Vagina (tissue), 2 donors: ENCODE measurements around the gene HLA-DQA2. TPM values are rescaled to one million over a fixed set of nuclear protein-coding genes. Genes with fewer than 3 reads are reported as not detected.
"Not testable (repeated sequence)": the region's sequence is repeated elsewhere in the genome, so short reads cannot be mapped to it uniquely, and the experiment has no call there.

Experiments used
- DNase-seq, 2 donors: peaks; one replicate each; pipeline ENCODE4 v3.0.0-alpha.2; 2017; ENCODE audit errors: extremely low spot score in 2 of 2
- H3K27ac ChIP-seq: fragments of 200-600 bp; sonication (generic); one replicate; pipeline ENCODE4 v1.5.1; 2019
- H3K27me3 ChIP-seq: fragments of 200-600 bp; sonication (generic); one replicate; pipeline ENCODE4 v1.5.1; 2019
- H3K36me3 ChIP-seq, 2 donors: fragments of 200-600 bp; sonication (generic); one replicate each; pipeline ENCODE4 v1.5.1; 2017 to 2019
- H3K4me1 ChIP-seq: fragments of 200-600 bp; sonication (generic); one replicate; pipeline ENCODE4 v1.5.1; 2019
- H3K4me3 ChIP-seq, 2 donors: fragments of 200-600 bp; sonication (generic); 1 replicate in 1 of 2; 2 replicates in 1 of 2; pipeline ENCODE4 v1.5.1; 2016 to 2019
- H3K9me3 ChIP-seq: fragments of 200-600 bp; sonication (generic); one replicate; pipeline ENCODE4 v1.5.1; 2019
- CTCF ChIP-seq, 3 experiments: fragments of 450-650 bp in 2 of 3; fragments of 200-600 bp in 1 of 3; sonication (generic) in 1 of 3; IDR thresholded peaks; one replicate each; pipeline ENCODE4 v1.5.1; 2017 to 2019; ENCODE audit warnings: antibody characterized with exemption in 3 of 3, mild to moderate bottlenecking in 2 of 3, moderate library complexity in 2 of 3
- POLR2A ChIP-seq, 2 donors: fragments of 450-650 bp; IDR thresholded peaks; one replicate each; pipeline ENCODE4 v1.6.1; 2017; ENCODE audit warnings: antibody characterized with exemption in 2 of 2, mild to moderate bottlenecking in 2 of 2, moderate library complexity in 2 of 2
- POLR2AphosphoS5 ChIP-seq, 2 donors: sonication (generic); formaldehyde crosslinking; IDR thresholded peaks; one replicate each; pipeline ENCODE4 v1.9.0; 2017; ENCODE audit warnings: antibody characterized with exemption in 2 of 2, mild to moderate bottlenecking in 2 of 2, low read depth in 1 of 2; ENCODE audit not compliant: insufficient read depth in 1 of 2
- intact Hi-C: fragments of 100-400 bp; cut with DNase I; formaldehyde crosslinking; loops from one replicate; pipeline ENCODE4 v1.15.1; 2023
- total RNA-seq: library from RNA; depleted of rRNA; stranded (reverse); fragments of >200 nt; gene quantifications from one replicate; pipeline ENCODE4 v1.2.3, GENCODE V29; 2016

Gene HLA-DQA2
- total RNA-seq, 1 donor from 2014 or later, result 2.2 TPM

- intact Hi-C loops, result no loop called here
- Histone ChIP-seq H3K9me3 (no peaks in the 10 kb centered on the region), H3K27ac (no peak overlapping the region), H3K27me3 (no peaks in the 10 kb centered on the region), H3K4me1 (no peaks in the 10 kb centered on the region), H3K4me3 (no peak overlapping the region), H3K36me3 (no peaks in the 10 kb centered on the region)
- no peak for DNase-seq
- TF ChIP-seq POLR2AphosphoS5 (IDR thresholded peaks at IDR 0.05; ENCODE audit: insufficient read depth in 1 of 2, low read depth in 1 of 2) (no peak), CTCF (IDR thresholded peaks at IDR 0.05) (no peak), POLR2A (IDR thresholded peaks at IDR 0.05) (no peak)
Observed at GRCh38 chr6:32742374-32742773, 1.2 kb downstream of the HLA-DQA2 start.

- no peaks in the 10 kb centered on the region for H3K27me3 ChIP-seq
- intact Hi-C loops, result no loop called here
- no peaks in the 10 kb centered on the region for H3K9me3 ChIP-seq
- no peak for DNase-seq
- no peaks in the 10 kb centered on the region for H3K36me3 ChIP-seq
- no peak overlapping the region for H3K4me3 ChIP-seq
- no peaks in the 10 kb centered on the region for H3K4me1 ChIP-seq
- TF ChIP-seq POLR2A (IDR thresholded peaks at IDR 0.05) (no peak), POLR2AphosphoS5 (IDR thresholded peaks at IDR 0.05; ENCODE audit: insufficient read depth in 1 of 2, low read depth in 1 of 2) (no peak), CTCF (IDR thresholded peaks at IDR 0.05) (no peak)
- H3K27ac ChIP-seq, result no peak overlapping the region
Observed at GRCh38 chr6:32744776-32745175, 3.6 kb downstream of the HLA-DQA2 start.

GRCh38 chr6:32745649-32746048 lies 4.5 kb downstream of the HLA-DQA2 start:
- DNase-seq, H3K4me3 ChIP-seq, H3K4me1 ChIP-seq, H3K36me3 ChIP-seq, H3K27ac ChIP-seq, intact Hi-C loops, H3K9me3 ChIP-seq, H3K27me3 ChIP-seq: not testable (repeated sequence)

- Histone ChIP-seq H3K27ac (no peak overlapping the region), H3K4me3 (no peak overlapping the region), H3K4me1 (no peaks in the 10 kb centered on the region), H3K27me3 (no peaks in the 10 kb centered on the region), H3K9me3 (no peaks in the 10 kb centered on the region), H3K36me3 (no peaks in the 10 kb centered on the region)
- DNase-seq, result no peak
- intact Hi-C loops, result no loop called here
- TF ChIP-seq CTCF (IDR thresholded peaks at IDR 0.05) (no peak), POLR2AphosphoS5 (IDR thresholded peaks at IDR 0.05; ENCODE audit: insufficient read depth in 1 of 2, low read depth in 1 of 2) (no peak), POLR2A (IDR thresholded peaks at IDR 0.05) (no peak)
Observed at GRCh38 chr6:32752580-32752979, 11.4 kb downstream of the HLA-DQA2 start.

GRCh38 chr6:32759669-32760068 lies 18.5 kb downstream of the HLA-DQA2 start:
- no peak overlapping the region for H3K27ac ChIP-seq
- H3K9me3 ChIP-seq, result no peaks in the 10 kb centered on the region
- no peaks in the 10 kb centered on the region for H3K36me3 ChIP-seq
- no peak for TF ChIP-seq CTCF (IDR thresholded peaks at IDR 0.05)
- TF ChIP-seq POLR2AphosphoS5 (IDR thresholded peaks at IDR 0.05; ENCODE audit: insufficient read depth in 1 of 2, low read depth in 1 of 2), result no peak
- TF ChIP-seq POLR2A (IDR thresholded peaks at IDR 0.05), result no peak
- no peak overlapping the region for H3K4me3 ChIP-seq
- intact Hi-C loops, result no loop called here
- H3K27me3 ChIP-seq, result no peaks in the 10 kb centered on the region
- no peak for DNase-seq
- no peaks in the 10 kb centered on the region for H3K4me1 ChIP-seq

- Histone ChIP-seq H3K27me3 (no peaks in the 10 kb centered on the region), H3K27ac (no peak overlapping the region), H3K4me3 (no peak overlapping the region), H3K36me3 (no peaks in the 10 kb centered on the region), H3K4me1 (no peaks in the 10 kb centered on the region), H3K9me3 (no peaks in the 10 kb centered on the region)
- no peak for DNase-seq
- TF ChIP-seq POLR2A (IDR thresholded peaks at IDR 0.05), result no peak
- TF ChIP-seq POLR2AphosphoS5 (IDR thresholded peaks at IDR 0.05; ENCODE audit: insufficient read depth in 1 of 2, low read depth in 1 of 2), result no peak
- TF ChIP-seq CTCF (IDR thresholded peaks at IDR 0.05), result no peak
- intact Hi-C loops, result no loop called here
Observed at GRCh38 chr6:32761072-32761471, 19.9 kb downstream of the HLA-DQA2 start.
